T-cell (primary cell): Measurements from ENCODE around the gene ADGRB2. TPM values are rescaled to one million over a fixed set of nuclear protein-coding genes. Genes with fewer than 3 reads are reported as not detected.

Experiments used
- ATAC-seq, 4 experiments: fragments of 200-7000 bp in 3 of 4; fragments of 150-1000 bp in 1 of 4; cut with Tn5 transposase; replicated peaks in 1 of 4; 1 replicate in 3 of 4; 2 replicates in 1 of 4; pipeline ENCODE4 v1.10.0; 2021; ENCODE audit warnings: moderate library complexity in 3 of 4, mild to moderate bottlenecking in 2 of 4, moderate number of reproducible peaks in 1 of 4
- CTCF ChIA-PET, 2 donors: fragments of 300-600 bp; sonication (Branson Sonifier 250); formaldehyde crosslinking; loops; one replicate each; lab custom pipeline; 2022; ENCODE audit warnings: antibody characterized with exemption in 2 of 2; lab: Charles Lee
- POLR2A ChIA-PET, 2 donors: fragments of 300-600 bp; sonication (Branson Sonifier 250); formaldehyde crosslinking; loops; one replicate each; lab custom pipeline; 2022; ENCODE audit warnings: antibody characterized with exemption in 2 of 2; lab: Charles Lee
- DNase-seq, 35 experiments: peaks; one replicate each; pipeline versions ENCODE4 v3.0.0 to v3.0.0-alpha.2; 2013 to 2023
- H3K27ac ChIP-seq: one replicate; pipeline ENCODE4 v1.5.1; 2013; ENCODE audit warnings: low read length
- H3K27me3 ChIP-seq, 2 experiments: replicated peaks in 1 of 2; 1 replicate in 1 of 2; 2 replicates in 1 of 2; pipeline versions ENCODE4 v1.6.1 to v1.7.0; 2013; ENCODE audit warnings: low read length in 1 of 2, mixed read lengths in 1 of 2; ENCODE audit not compliant: control insufficient read depth in 2 of 2, insufficient read depth in 2 of 2; ENCODE audit errors: extremely low read depth in 1 of 2
- H3K36me3 ChIP-seq, 2 donors: 1 replicate in 1 of 2; 2 replicates in 1 of 2; pipeline versions ENCODE4 v1.6.1 to v1.7.0; 2013; ENCODE audit warnings: low read length in 1 of 2; ENCODE audit not compliant: control insufficient read depth in 2 of 2, insufficient read depth in 1 of 2; ENCODE audit errors: extremely low read depth in 1 of 2
- H3K4me1 ChIP-seq, 2 experiments: 1 replicate in 1 of 2; 2 replicates in 1 of 2; pipeline versions ENCODE4 v1.6.1 to v1.7.0; 2013; ENCODE audit warnings: low read length in 2 of 2, mixed read lengths in 1 of 2; ENCODE audit not compliant: insufficient read depth in 2 of 2, control insufficient read depth in 1 of 2; ENCODE audit errors: extremely low read depth in 1 of 2
- H3K4me3 ChIP-seq, 2 donors: 1 replicate in 1 of 2; 2 replicates in 1 of 2; pipeline versions ENCODE4 v1.5.1 to v1.7.0; 2013; ENCODE audit warnings: mild to moderate bottlenecking in 2 of 2, low read length in 1 of 2, moderate library complexity in 1 of 2; ENCODE audit not compliant: control insufficient read depth in 1 of 2; ENCODE audit errors: extremely low read depth in 1 of 2
- H3K9me3 ChIP-seq: 2 replicates; pipeline ENCODE4 v1.7.0; 2013
- H3K27ac Mint-ChIP-seq, 2 donors: one replicate each; pipeline ENCODE4 v1.8.0; 2020 to 2021; ENCODE audit warnings: mild to moderate bottlenecking in 2 of 2, mixed read lengths in 2 of 2
- H3K27me3 Mint-ChIP-seq, 2 donors: one replicate each; pipeline ENCODE4 v1.8.0; 2021 to 2022; ENCODE audit warnings: mixed read lengths in 2 of 2
- H3K36me3 Mint-ChIP-seq: one replicate; pipeline ENCODE4 v1.8.0; 2021; ENCODE audit warnings: mixed read lengths
- H3K4me1 Mint-ChIP-seq, 3 donors: one replicate each; pipeline ENCODE4 v1.8.0; 2020 to 2022; ENCODE audit warnings: mixed read lengths in 3 of 3, mild to moderate bottlenecking in 1 of 3
- H3K4me3 Mint-ChIP-seq, 3 donors: one replicate each; pipeline ENCODE4 v1.8.0; 2020 to 2022; ENCODE audit warnings: mild to moderate bottlenecking in 3 of 3, mixed read lengths in 3 of 3, moderate library complexity in 3 of 3
- H3K9me3 Mint-ChIP-seq, 3 donors: one replicate each; pipeline ENCODE4 v1.8.0; 2020 to 2022; ENCODE audit warnings: mixed read lengths in 3 of 3
- WGBS: methylation state at CpG from one replicate; pipeline ENCODE4 v1.1.5; 2013; ENCODE audit warnings: missing lambda C conversion rate; ENCODE audit not compliant: insufficient coverage; 5-methylcytosine and 5-hydroxymethylcytosine counted together
- total RNA-seq, 35 experiments: library from RNA in 6 of 35; stranded (reverse) in 6 of 35; fragments of 120-200 nt in 1 of 35; gene quantifications; one replicate each; pipeline versions ENCODE4 v1.2.1 to v1.2.4 and lab custom pipeline; 2013 to 2026

Gene ADGRB2
- total RNA-seq, 5 donors from 2014 or later (not counting 1 experiment from before 2014, with no cell fraction given), result 0.65 to 3.4 (median 0.98) TPM

- ChIA-PET CTCF (no interaction called here), POLR2A (no interaction called here)
- WGBS, result 92% methylated on average over 2 of the region's 3 CpGs
- no peak overlapping the region for H3K4me3 ChIP-seq
- Mint-ChIP-seq H3K27ac (no peak overlapping the region), H3K27me3 (no peaks in the 10 kb centered on the region), H3K4me3 (no peak overlapping the region), H3K36me3 (no peaks in the 10 kb centered on the region), H3K9me3 (no peaks in the 10 kb centered on the region), H3K4me1 (peaks cover 12 to 24% (median 21%) of the 10 kb centered on the region in 3 donors)
- H3K4me1 ChIP-seq, result peaks cover 0 to 20% of the 10 kb centered on the region in 2 experiments
- DNase-seq (no peak), ATAC-seq (no peak)
- H3K9me3 ChIP-seq, result no peaks in the 10 kb centered on the region
- H3K27me3 ChIP-seq, result peaks cover 0 to 13% of the 10 kb centered on the region in 2 experiments
- no peaks in the 10 kb centered on the region for H3K36me3 ChIP-seq
- no peak overlapping the region for H3K27ac ChIP-seq
Observed at GRCh38 chr1:31785947-31786290, 21.8 kb upstream of the ADGRB2 start.

GRCh38 chr1:31785020-31785946, 21.1 kb upstream of the ADGRB2 start:
- H3K36me3 Mint-ChIP-seq, result no peaks in the 10 kb centered on the region
- H3K27me3 Mint-ChIP-seq, result no peaks in the 10 kb centered on the region
- H3K27me3 ChIP-seq, result peaks cover 0 to 15% of the 10 kb centered on the region in 2 experiments
- no peaks in the 10 kb centered on the region for H3K9me3 Mint-ChIP-seq
- peak in 1 of 35 experiments; percentile 19 for DNase-seq
- POLR2A ChIA-PET, result no interaction called here
- H3K4me3 Mint-ChIP-seq, result no peak overlapping the region
- peaks cover 12 to 25% (median 21%) of the 10 kb centered on the region in 3 donors for H3K4me1 Mint-ChIP-seq
- no peak overlapping the region for H3K4me3 ChIP-seq
- no peaks in the 10 kb centered on the region for H3K36me3 ChIP-seq
- no peak for ATAC-seq
- no peaks in the 10 kb centered on the region for H3K9me3 ChIP-seq
- H3K27ac Mint-ChIP-seq, result no peak overlapping the region
- CTCF ChIA-PET, result no interaction called here
- H3K4me1 ChIP-seq, result peaks cover 0 to 20% of the 10 kb centered on the region in 2 experiments
- H3K27ac ChIP-seq, result no peak overlapping the region
- 82% methylated on average over 14 of the region's 20 CpGs for WGBS

- Mint-ChIP-seq H3K36me3 (no peaks in the 10 kb centered on the region), H3K4me1 (peaks cover 10 to 21% (median 14%) of the 10 kb centered on the region in 3 donors), H3K27ac (no peak overlapping the region), H3K4me3 (no peak overlapping the region), H3K27me3 (peaks cover 0 to 6% of the 10 kb centered on the region in 2 donors), H3K9me3 (no peaks in the 10 kb centered on the region)
- Histone ChIP-seq H3K9me3 (no peaks in the 10 kb centered on the region), H3K4me3 (no peak overlapping the region), H3K4me1 (peaks cover 0 to 18% of the 10 kb centered on the region in 2 experiments), H3K27me3 (peaks cover 0 to 18% of the 10 kb centered on the region in 2 experiments), H3K36me3 (no peaks in the 10 kb centered on the region), H3K27ac (no peak overlapping the region)
- ATAC-seq, result no peak
- 79% methylated on average over 3 of the region's 4 CpGs for WGBS
- POLR2A ChIA-PET, result no interaction called here
- CTCF ChIA-PET, result interaction anchor here in 1 of 2 donors (0.6 kb wide), 1 partner anchor 513 kb away, joined by 3 read pairs; no protein-coding TSS in a partner anchor
- DNase-seq, result no peak
Observed at GRCh38 chr1:31784356-31785019, 20.3 kb upstream of the ADGRB2 start.

DNA sequence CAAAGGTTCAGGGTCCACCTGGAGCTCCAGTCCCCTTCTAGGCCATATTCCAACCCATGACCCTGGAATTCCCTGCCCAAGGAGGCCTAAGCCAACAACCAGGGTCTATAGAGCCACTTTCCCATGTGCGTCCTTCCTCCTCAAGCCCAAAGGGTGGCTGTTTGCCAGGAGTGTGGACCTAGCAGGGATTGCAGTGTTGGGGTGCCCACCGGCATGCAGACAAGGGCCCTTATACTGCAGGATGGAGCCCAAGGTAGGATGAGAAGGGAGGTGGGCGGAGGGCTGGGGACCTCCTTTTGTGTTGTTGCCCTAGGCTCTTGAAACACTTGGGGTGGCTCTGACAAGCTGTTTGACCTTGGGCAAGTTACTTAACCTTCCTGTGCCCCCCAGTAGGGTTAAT, 19.7 kb upstream of the ADGRB2 start:
- no peaks in the 10 kb centered on the region for H3K9me3 Mint-ChIP-seq
- no peak for ATAC-seq
- H3K36me3 Mint-ChIP-seq, result no peaks in the 10 kb centered on the region
- H3K4me3 Mint-ChIP-seq, result no peak overlapping the region
- POLR2A ChIA-PET, result no interaction called here
- peaks cover 0 to 13% of the 10 kb centered on the region in 2 experiments for H3K4me1 ChIP-seq
- CTCF ChIA-PET, result interaction anchor here in 1 of 2 donors (0.6 kb wide), 1 partner anchor 513 kb away, joined by 3 read pairs; no protein-coding TSS in a partner anchor
- no peak overlapping the region for H3K4me3 ChIP-seq
- no peaks in the 10 kb centered on the region for H3K36me3 ChIP-seq
- no peak overlapping the region for H3K27ac ChIP-seq
- no peaks in the 10 kb centered on the region for H3K9me3 ChIP-seq
- DNase-seq, result no peak
- peaks cover 7 to 18% (median 11%) of the 10 kb centered on the region in 3 donors for H3K4me1 Mint-ChIP-seq
- 100% methylated on average over 3 of the region's 3 CpGs for WGBS
- no peak overlapping the region for H3K27ac Mint-ChIP-seq
- peaks cover 0 to 23% of the 10 kb centered on the region in 2 experiments for H3K27me3 ChIP-seq
- H3K27me3 Mint-ChIP-seq, result peaks cover 0 to 6% of the 10 kb centered on the region in 2 donors

DNA sequence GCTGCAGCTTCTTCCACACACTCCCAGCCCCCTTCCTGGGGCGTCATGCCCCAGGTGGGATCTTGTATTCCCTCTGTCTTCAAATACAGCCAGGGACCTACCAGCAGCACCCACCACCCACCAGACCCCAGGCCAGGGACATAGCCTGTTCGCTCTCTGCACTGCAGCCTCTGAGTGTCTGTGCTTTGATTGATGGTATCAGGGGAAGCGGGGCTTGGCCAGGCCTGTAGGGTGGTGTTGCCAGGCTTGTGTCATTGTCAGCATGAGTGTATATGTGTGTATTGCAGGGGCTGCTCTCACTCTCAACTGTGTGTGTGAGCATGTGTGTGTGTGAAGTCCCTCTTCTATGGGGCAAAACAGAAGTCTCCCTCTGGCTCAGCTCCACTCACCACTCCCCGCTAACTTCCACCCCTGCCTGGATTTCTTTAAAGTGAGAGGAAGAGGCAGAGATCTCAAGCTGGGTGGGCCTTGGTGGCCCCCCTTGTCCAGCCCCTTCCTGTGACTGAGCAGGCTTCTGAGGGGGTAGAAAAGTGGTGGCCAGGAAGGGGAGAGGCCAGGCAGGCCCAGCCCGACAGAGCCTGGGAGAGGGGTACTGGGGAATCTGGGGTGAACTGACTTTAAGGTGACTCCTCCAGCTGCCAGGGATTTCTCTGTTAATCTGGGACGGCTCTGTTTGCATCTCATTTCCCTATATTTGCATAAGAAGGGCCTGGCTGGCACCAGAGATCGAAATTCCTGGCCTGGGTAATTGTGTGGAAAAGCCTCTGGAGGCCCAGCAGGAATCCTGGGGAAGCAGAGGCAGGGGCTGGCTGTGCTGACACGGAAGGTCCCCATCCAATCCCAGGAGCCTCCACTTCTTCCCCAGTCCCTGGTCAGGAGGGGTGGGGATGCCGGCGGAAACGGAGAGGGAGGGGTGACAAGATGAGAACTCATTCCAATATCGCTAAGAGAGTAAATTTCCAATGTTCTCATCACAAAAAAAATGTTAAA, 18.6 kb upstream of the ADGRB2 start:
- Histone ChIP-seq H3K9me3 (no peaks in the 10 kb centered on the region), H3K4me1 (peaks cover 0 to 2% of the 10 kb centered on the region in 2 experiments), H3K36me3 (no peaks in the 10 kb centered on the region), H3K27me3 (peaks cover 0 to 31% of the 10 kb centered on the region in 2 experiments), H3K27ac (no peak overlapping the region), H3K4me3 (no peak overlapping the region)
- H3K4me1 Mint-ChIP-seq, result peaks cover 2 to 13% (median 4%) of the 10 kb centered on the region in 3 donors
- no peak overlapping the region for H3K27ac Mint-ChIP-seq
- ChIA-PET CTCF (no interaction called here), POLR2A (no interaction called here)
- 100% methylated on average over 2 of the region's 12 CpGs for WGBS
- ATAC-seq (peak in 1 of 4 experiments; percentile 16), DNase-seq (no peak)
- peaks cover 2 to 8% of the 10 kb centered on the region in 2 donors for H3K27me3 Mint-ChIP-seq
- no peaks in the 10 kb centered on the region for H3K36me3 Mint-ChIP-seq
- no peak overlapping the region for H3K4me3 Mint-ChIP-seq
- H3K9me3 Mint-ChIP-seq, result no peaks in the 10 kb centered on the region
